SK-N-MC (cell line): Measurements from ENCODE around the gene SCAF1.

Source experiments
- DNase-seq: peaks from one replicate; pipeline ENCODE4 v3.0.0-alpha.2; 2011; ENCODE audit warnings: low read depth, low spot score
- H3K27ac ChIP-seq: fragments of 200-600 bp; sonication (generic); 2 replicates; pipeline ENCODE4 v1.5.1; 2016; ENCODE audit warnings: mixed run types
- H3K36me3 ChIP-seq: fragments of 200-600 bp; sonication (generic); 2 replicates; pipeline ENCODE4 v1.6.1; 2017; ENCODE audit warnings: antibody characterized with exemption, low read length, mixed read lengths; ENCODE audit not compliant: insufficient read depth
- H3K4me3 ChIP-seq: fragments of 200-600 bp; sonication (generic); 2 replicates; pipeline ENCODE4 v1.5.1; 2016
- H3K9ac ChIP-seq: fragments of 200-600 bp; sonication (generic); 2 replicates; pipeline ENCODE4 v1.8.0; 2017; ENCODE audit warnings: mixed run types, mixed read lengths; ENCODE audit not compliant: insufficient read length
- H3K9me3 ChIP-seq: fragments of 200-600 bp; sonication (generic); 2 replicates; pipeline ENCODE4 v1.6.1; 2017; ENCODE audit warnings: low read depth, mild to moderate bottlenecking, antibody characterized with exemption, low read length, moderate library complexity, mixed read lengths
- EZH2 ChIP-seq: fragments of 200-600 bp; sonication (generic); IDR thresholded peaks from one replicate; pipeline ENCODE4 v1.6.1; 2017; ENCODE audit warnings: antibody characterized with exemption
- FOXP2 ChIP-seq: optimal IDR thresholded peaks from 2 replicates; pipeline ENCODE3; 2011; ENCODE audit warnings: mild to moderate bottlenecking, moderate library complexity; ENCODE audit not compliant: insufficient read depth; ENCODE audit errors: extremely low read length, control extremely low read depth
- POLR2AphosphoS5 ChIP-seq: IDR thresholded peaks from 2 replicates; pipeline ENCODE4 v1.6.1; 2012; ENCODE audit warnings: mild to moderate bottlenecking, low read depth, low read length, borderline replicate concordance

SCAF1 gene

DNA sequence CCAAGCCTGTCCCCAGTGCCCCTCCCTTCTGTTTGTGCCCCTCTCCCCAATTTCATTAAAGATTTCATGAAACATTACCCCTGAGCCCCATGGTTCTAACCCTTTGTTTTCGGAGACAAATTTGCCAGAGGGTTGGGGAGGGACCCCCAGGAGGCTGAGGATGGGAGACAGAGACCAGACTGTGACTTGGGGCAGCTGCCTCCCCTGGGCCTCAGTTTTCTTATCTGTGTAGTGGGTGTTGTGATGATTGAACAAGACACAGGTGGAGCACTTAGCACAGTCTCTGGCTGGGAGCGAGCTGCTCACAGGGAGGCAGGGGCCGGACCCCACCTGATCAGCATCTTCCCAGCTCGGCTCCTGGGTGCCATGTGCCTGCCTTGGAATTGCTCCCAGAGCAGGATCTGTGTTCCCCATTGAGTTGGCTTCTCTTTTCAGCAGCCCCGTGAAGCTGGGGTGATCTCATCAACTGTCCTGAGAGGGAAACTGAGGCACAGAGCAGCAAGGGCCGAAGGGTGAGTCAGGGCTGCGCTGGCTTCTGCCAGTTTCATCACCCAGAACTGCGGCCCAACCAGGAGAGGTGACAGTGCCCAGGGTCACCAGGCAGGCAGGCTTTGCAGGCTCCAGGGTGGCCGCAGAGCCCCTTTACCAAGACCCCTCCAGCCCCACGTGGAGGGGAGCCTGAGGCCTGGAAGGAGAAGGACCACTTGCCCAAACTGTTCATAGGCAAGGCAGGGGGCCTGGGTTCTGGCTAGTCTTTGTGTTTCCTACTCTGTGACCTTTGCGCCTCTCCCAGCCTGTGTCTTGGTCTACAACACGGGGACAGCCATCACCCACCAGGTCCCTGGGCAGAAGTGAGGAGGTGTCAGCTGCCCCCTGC lies 16.8 kb downstream of the SCAF1 start:
- no peak overlapping the region for H3K27ac ChIP-seq
- no peak overlapping the region for H3K4me3 ChIP-seq
- H3K9ac ChIP-seq, result no peak overlapping the region
- no peak for TF ChIP-seq FOXP2
- no peak; the same call in 1 of the 2 replicates for TF ChIP-seq POLR2AphosphoS5
- no peak for TF ChIP-seq EZH2
- H3K9me3 ChIP-seq, result no peaks in the 10 kb centered on the region
- peaks cover 69% of the 10 kb centered on the region for H3K36me3 ChIP-seq
- DNase-seq, result no peak

DNA sequence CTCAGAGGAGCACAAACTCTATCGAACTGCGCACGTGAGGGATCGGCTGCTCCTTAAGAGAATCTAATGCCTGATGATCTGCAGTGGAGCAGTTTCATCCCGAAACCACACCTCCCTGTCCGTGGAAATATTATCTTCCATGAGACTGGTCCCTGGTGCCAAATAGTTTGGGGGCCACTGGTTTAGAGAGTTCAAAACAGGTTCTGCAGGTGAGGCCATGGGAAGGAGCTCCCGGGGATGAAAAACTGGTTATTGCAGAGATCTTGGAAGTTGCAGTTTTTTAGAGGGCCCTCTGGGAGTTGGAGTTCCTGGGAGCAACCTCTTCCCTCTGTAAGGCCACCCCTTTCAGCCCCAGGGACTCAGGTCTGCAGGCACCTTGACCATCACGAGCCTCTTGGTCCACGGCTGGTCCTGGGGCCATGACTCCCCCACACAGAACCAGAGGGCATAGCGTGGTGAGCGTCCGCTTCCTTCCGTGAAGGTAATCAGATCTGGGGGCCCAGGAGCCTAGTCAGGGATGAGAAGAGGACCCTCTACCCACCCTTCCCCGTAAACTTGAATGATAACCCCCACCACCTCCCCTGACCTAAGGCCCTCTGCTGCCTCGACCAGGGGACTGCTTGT lies 18.4 kb downstream of the SCAF1 start:
- no peak overlapping the region for H3K4me3 ChIP-seq
- TF ChIP-seq POLR2AphosphoS5, result no peak; the same call in 1 of the 2 replicates
- no peak for TF ChIP-seq FOXP2
- TF ChIP-seq EZH2, result no peak
- no peak for DNase-seq
- no peak overlapping the region for H3K9ac ChIP-seq
- no peak overlapping the region for H3K27ac ChIP-seq
- H3K36me3 ChIP-seq, result peaks cover 55% of the 10 kb centered on the region
- H3K9me3 ChIP-seq, result no peaks in the 10 kb centered on the region

DNA sequence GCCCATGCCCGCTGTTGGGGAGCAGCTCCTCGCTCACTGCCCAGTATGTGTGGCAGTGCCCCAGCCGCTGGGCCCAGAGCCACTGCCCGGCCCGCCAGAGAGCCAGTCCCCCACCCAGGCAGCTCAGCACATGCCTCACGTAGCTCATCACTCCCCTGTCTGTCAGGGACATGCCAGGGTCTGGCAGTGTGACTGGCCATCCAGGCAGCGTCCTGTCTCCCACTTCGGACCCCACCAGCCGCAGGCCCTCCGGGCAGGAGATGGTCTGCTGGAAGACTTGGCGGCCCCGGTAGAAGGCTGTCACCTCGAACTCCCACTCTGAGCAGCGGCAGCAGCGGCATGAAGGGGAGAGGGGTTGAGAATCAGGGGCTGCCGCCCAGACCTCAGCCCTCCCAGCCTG lies 20.0 kb downstream of the SCAF1 start:
- peaks cover 44% of the 10 kb centered on the region for H3K36me3 ChIP-seq
- H3K9me3 ChIP-seq, result no peaks in the 10 kb centered on the region
- H3K9ac ChIP-seq, result no peak overlapping the region
- H3K4me3 ChIP-seq, result no peak overlapping the region
- H3K27ac ChIP-seq, result no peak overlapping the region
- DNase-seq, result no peak
- no peak for TF ChIP-seq POLR2AphosphoS5
- no peak for TF ChIP-seq FOXP2
- TF ChIP-seq EZH2, result no peak

DNA sequence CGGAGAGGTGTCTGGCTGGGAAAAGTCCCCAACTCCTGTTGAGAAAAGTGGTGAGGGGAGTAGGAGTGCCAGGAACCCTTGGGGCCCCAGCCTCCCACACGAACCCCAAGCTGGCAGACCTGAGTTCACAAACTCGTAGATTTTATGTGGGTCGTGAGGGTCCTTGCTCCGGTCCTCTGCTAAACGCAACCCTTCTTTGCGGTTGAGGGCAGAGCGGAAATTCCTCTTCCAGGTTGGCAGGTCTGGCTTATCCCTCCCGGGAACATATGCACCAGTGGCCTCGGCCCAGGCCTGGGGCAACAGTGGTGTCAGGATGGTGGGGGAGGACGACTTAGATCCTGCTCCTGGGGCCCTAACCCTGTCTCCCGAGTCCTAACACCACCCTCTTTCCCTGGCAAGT lies 21.2 kb downstream of the SCAF1 start:
- Histone ChIP-seq H3K27ac (no peak overlapping the region), H3K36me3 (peaks cover 43% of the 10 kb centered on the region), H3K9ac (no peak overlapping the region), H3K9me3 (no peaks in the 10 kb centered on the region), H3K4me3 (no peak overlapping the region)
- no peak for DNase-seq
- TF ChIP-seq FOXP2 (no peak), EZH2 (no peak), POLR2AphosphoS5 (no peak)

DNA sequence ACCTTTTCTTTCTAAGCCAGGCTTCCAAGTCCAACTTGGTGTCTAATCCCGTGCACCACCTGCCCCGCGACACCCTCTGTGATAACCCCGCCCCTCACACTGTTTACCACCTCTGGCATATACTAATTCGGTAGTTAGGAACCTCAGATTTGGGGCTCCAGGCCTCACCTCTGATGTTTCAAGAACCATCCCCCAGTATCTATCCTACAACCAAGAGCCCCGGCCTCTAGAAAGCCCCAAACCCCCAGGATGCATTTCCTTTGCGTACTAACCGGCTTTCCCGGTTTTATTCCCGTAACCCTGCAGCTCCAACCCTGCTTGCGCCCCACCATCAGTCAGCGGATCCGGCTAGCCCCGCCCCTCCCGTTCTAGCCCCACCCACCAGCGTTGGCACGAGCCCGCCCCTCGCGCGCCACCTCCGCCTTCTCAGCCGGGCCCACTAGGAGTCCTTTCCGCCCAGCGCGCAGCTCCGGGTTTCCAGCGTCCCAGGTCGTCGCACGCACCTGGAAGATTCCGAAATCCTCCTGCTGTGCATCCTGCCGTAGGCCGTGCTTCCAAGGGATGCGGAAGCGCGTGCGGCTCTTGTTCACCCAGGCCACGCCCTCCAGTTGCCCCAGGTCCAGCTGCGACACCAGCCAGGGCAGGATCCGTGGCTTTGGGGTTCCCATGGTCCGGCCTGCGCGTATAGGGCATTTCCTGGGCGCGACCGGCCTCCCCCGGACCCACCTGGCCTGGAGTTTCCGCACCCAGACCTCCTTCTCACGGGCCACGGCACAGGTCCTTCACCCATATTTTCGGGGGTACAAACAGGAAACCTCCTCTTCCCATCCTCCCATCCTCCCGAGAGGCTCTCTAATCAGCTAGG lies 22.4 kb downstream of the SCAF1 start:
- no peak for TF ChIP-seq EZH2
- peak; percentile 82 for TF ChIP-seq POLR2AphosphoS5
- TF ChIP-seq FOXP2, result no peak
- DNase-seq, result no peak
- Histone ChIP-seq H3K9me3 (no peaks in the 10 kb centered on the region), H3K4me3 (peak overlapping the region; percentile 95), H3K27ac (peak overlapping the region; percentile 62; the same call in 1 of the 2 replicates), H3K9ac (peak overlapping the region; percentile 75), H3K36me3 (peaks cover 37% of the 10 kb centered on the region)

DNA sequence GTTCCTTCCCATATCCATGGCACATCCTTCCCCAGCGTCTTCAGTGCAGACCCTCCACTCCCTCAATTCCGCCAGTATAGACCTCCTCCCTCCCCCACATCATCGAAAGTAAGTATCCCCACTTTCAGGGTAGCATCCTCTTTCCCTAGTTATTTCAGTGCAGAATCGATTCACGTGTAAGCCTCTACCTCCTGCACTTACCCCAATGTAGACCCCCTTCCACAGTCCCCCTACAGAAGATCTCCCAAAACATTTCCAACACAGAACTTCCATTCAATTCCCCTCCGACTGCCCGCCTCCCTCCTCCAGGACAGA lies 23.0 kb downstream of the SCAF1 start:
- peak overlapping the region; percentile 95 for H3K4me3 ChIP-seq
- peaks cover 36% of the 10 kb centered on the region for H3K36me3 ChIP-seq
- H3K27ac ChIP-seq, result peak overlapping the region; percentile 62; the same call in 1 of the 2 replicates
- no peaks in the 10 kb centered on the region for H3K9me3 ChIP-seq
- peak overlapping the region; percentile 75 for H3K9ac ChIP-seq
- DNase-seq, result no peak
- TF ChIP-seq FOXP2, result no peak
- TF ChIP-seq EZH2, result no peak
- no peak for TF ChIP-seq POLR2AphosphoS5

DNA sequence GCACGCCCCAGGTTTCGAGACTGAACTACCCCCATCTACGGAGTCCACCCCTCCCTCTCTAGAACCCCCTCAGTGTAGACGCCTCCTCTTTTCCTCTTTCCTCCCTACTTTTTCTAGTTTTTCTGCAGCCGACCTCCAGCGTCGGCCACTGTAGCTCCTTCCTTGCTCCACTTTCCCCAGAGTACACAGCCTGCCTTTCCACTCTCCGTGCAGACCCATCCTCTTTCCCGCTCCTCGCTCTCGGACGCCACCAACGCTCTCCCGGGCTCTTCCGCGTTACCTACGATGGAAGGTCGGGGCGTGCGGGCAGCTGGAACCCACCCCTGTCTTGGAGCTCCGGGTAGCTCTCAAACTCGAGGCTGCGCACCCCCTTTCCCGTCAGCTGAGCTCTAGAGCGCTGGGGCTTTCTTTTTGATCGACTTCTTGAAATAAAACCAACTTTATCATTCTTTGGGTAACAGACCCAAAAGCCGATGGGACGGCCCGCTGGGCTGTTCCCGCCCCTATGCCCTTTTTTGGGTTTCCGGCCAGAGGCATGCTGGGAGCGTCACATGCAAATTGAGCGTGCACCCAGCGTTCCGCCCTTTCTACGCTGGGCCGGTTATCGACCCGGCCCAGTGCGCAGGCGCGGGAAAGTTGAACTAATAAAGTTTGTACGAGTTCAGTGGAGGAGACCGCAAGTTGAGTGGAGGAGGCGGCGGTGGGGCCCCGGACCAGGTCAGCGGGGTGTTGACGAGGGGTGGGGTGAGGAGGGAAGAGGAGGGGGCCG lies 23.5 kb downstream of the SCAF1 start, which contains the start of the genes BCL2L12 and IRF3:
BCL2L12 (plus strand) TSS at position 583 of the 769 bp plus-strand sequence. CDS start 760 bp downstream, outside the sequence.
IRF3 (minus strand) TSS at position 507 of the 769 bp plus-strand sequence. CDS start 1,019 bp downstream, outside the sequence.
- Histone ChIP-seq H3K36me3 (peaks cover 36% of the 10 kb centered on the region; the same call in 1 of the 2 replicates), H3K4me3 (peak within 1 kb of the TSS; percentile 95), H3K27ac (peak within 1 kb of the TSS; percentile 62), H3K9ac (peak within 1 kb of the TSS; percentile 93), H3K9me3 (no peaks in the 10 kb centered on the region)
- TF ChIP-seq POLR2AphosphoS5 (peak; percentile 91), EZH2 (no peak), FOXP2 (peak; percentile 31)
- DNase-seq, result peak; percentile 91
